Small intestine (tissue), 7 donors: ENCODE data around the gene GDE1. TPM values are rescaled to one million over a fixed set of nuclear protein-coding genes. Genes with fewer than 3 reads are reported as not detected.

ENCODE experiments used
- DNase-seq, 2 donors: peaks; one replicate each; pipeline versions ENCODE4 v3.0.0 to v3.0.0-alpha.2; 2013
- FAIRE-seq: peaks from 2 replicates; lab custom pipeline; 2012; peaks lifted over from hg19 to GRCh38; lab: Jason Lieb, UNC
- H3K27ac ChIP-seq, 3 donors: one replicate each; pipeline ENCODE4 v1.5.1; 2013; ENCODE audit warnings: low read length in 2 of 3, mild to moderate bottlenecking in 2 of 3, control low read depth in 1 of 3, inconsistent platforms in 1 of 3, low read depth in 1 of 3, moderate library complexity in 1 of 3
- H3K27me3 ChIP-seq, 3 donors: one replicate each; pipeline ENCODE4 v1.6.1; 2013; ENCODE audit warnings: low read length in 3 of 3, inconsistent platforms in 1 of 3; ENCODE audit not compliant: control insufficient read depth in 3 of 3, insufficient read depth in 3 of 3
- H3K36me3 ChIP-seq, 3 donors: one replicate each; pipeline ENCODE4 v1.6.1; 2013; ENCODE audit warnings: low read length in 3 of 3, inconsistent platforms in 1 of 3, low read depth in 1 of 3, mild to moderate bottlenecking in 1 of 3, moderate library complexity in 1 of 3; ENCODE audit not compliant: control insufficient read depth in 3 of 3, insufficient read depth in 2 of 3
- H3K4me1 ChIP-seq, 3 donors: one replicate each; pipeline ENCODE4 v1.6.1; 2013; ENCODE audit warnings: low read length in 2 of 3, inconsistent platforms in 1 of 3, low read depth in 1 of 3, mild to moderate bottlenecking in 1 of 3, moderate library complexity in 1 of 3; ENCODE audit not compliant: control insufficient read depth in 3 of 3, insufficient read depth in 2 of 3
- H3K4me3 ChIP-seq, 3 donors: one replicate each; pipeline ENCODE4 v1.5.1; 2013; ENCODE audit warnings: low read length in 3 of 3, control low read depth in 1 of 3, inconsistent platforms in 1 of 3, low read depth in 1 of 3, mild to moderate bottlenecking in 1 of 3, moderate library complexity in 1 of 3
- H3K9me3 ChIP-seq, 2 donors: one replicate each; pipeline ENCODE4 v1.6.1; 2013; ENCODE audit warnings: low read depth in 1 of 2, low read length in 1 of 2; ENCODE audit not compliant: control insufficient read depth in 2 of 2, insufficient read depth in 1 of 2
- WGBS, 3 donors: extraction: QIAGEN DNeasy Blood & Tissue Kit; methylation state at CpG; one replicate each; pipeline ENCODE4 v1.1.7; 2013; 5-methylcytosine and 5-hydroxymethylcytosine counted together
- polyA plus RNA-seq, 4 donors: library from polyadenylated mRNA; stranded (reverse) in 3 of 4; unstranded in 1 of 4; fragments of 200-250 nt in 3 of 4; fragments of 120-200 nt in 1 of 4; gene quantifications; one replicate each; pipeline versions ENCODE4 v1.2.1 to v1.2.3, GENCODE V29; 2013
- donor health status: healthy with polysubstance abuse.
- donor health status: control.
- donor health status: control.
- donor health status: Bipolar disorder and iron deficiency.
- donor health status: healthy.

The GDE1 gene
- polyA plus RNA-seq, 4 donors: 29.7 to 70.8 (median 38.9) TPM

- FAIRE-seq (no peak), DNase-seq (no peak)
- H3K4me3 ChIP-seq: no peak overlapping the region
- 64 to 88% (median 86%) methylated on average over 1 of the region's 1 CpG for WGBS, 3 donors
- no peaks in the 10 kb centered on the region for H3K9me3 ChIP-seq
- H3K27me3 ChIP-seq: no peaks in the 10 kb centered on the region
- H3K27ac ChIP-seq: no peak overlapping the region
- peaks cover 6 to 16% (median 7%) of the 10 kb centered on the region in 3 donors for H3K36me3 ChIP-seq
- H3K4me1 ChIP-seq: no peaks in the 10 kb centered on the region
These were observed 10.7 kb upstream of the GDE1 start for GRCh38 chr16:19532601-19533000.

DNA sequence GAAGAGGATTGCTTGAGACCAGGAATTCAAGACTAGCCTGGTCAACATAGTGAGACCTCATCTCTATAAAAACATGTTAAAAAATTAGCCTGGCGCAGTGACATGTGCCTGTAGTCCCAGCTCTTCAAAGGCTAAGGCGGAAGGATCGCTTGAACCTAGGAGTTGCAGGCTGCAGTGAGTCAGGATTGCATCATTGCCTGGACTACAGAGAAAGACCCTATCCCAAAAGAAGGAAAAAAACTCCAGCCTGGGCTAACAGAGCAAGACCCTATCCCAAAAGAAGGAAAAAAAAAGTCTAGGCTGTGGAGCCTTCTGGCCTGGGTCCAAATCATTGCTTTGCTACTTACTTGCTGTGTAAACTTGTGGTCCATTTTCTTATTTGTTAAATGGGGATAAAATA is 6.8 kb upstream of the GDE1 start:
- Histone ChIP-seq H3K9me3 (no peaks in the 10 kb centered on the region), H3K4me3 (no peak overlapping the region), H3K27me3 (no peaks in the 10 kb centered on the region), H3K36me3 (peaks cover 4 to 14% (median 5%) of the 10 kb centered on the region in 3 donors), H3K27ac (no peak overlapping the region), H3K4me1 (peaks cover 0 to 6% (median 5%) of the 10 kb centered on the region in 3 donors)
- 99 to 100% (median 100%) methylated on average over 3 of the region's 3 CpGs for WGBS, 3 donors
- no peak for DNase-seq
- FAIRE-seq: no peak

GRCh38 chr16:19527161-19527560 is 5.3 kb upstream of the GDE1 start:
- H3K4me3 ChIP-seq: no peak overlapping the region
- WGBS, 3 donors: 65 to 87% (median 86%) methylated on average over 1 of the region's 1 CpG
- no peaks in the 10 kb centered on the region for H3K27me3 ChIP-seq
- no peak for FAIRE-seq
- H3K27ac ChIP-seq: no peak overlapping the region
- H3K36me3 ChIP-seq: peaks cover 3 to 14% (median 4%) of the 10 kb centered on the region in 3 donors
- no peak for DNase-seq
- H3K9me3 ChIP-seq: no peaks in the 10 kb centered on the region
- peaks cover 0 to 10% (median 6%) of the 10 kb centered on the region in 3 donors for H3K4me1 ChIP-seq

GRCh38 chr16:19525385-19525723 is 3.5 kb upstream of the GDE1 start:
- H3K4me3 ChIP-seq: peak overlapping the region in 1 of 3 donors; percentile 77
- 90 to 94% (median 91%) methylated on average over 2 of the region's 2 CpGs for WGBS, 3 donors

DNA sequence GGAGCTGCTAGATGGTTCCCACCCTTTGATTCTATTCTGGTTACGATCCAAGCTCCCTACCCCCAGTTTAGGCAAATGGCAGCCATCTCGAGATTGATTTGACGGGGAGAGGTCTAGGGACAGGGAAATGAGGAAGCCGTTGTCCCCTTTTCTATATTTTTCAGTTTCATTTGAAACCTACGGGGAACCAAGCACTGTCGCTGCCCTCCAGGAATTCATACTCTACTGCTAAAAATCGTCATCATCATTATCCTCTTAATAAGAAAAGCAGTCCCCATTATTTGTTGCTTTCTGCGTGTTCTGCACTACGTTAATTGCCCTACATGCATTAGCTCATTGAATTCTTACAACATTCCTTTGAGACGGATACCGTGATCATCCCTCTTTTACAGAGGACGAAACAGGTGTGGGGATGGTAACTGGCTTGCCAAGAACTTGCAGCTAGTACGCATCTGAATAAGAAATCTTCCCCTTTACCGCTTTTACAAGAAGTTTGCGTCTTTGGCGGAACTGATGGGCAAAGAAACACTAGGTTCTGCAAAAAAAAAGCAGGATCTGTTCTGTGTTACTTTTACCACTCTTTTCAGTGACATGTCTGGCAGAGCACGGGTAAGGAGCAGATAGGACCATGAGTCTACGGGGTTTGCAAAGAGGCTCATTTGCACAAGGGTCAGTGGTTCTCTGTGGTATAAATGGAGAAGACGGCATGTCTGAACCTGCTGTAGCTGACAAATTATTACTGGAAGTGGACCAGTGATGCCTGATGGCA is 2.9 kb upstream of the GDE1 start:
- peak in 1 of 2 donors; percentile 58 for DNase-seq
- H3K9me3 ChIP-seq: no peaks in the 10 kb centered on the region
- H3K4me3 ChIP-seq: peak overlapping the region; percentile 77 to 92 (median 91)
- peak overlapping the region in 2 of 3 donors; percentile 48 to 62 for H3K27ac ChIP-seq
- WGBS, 3 donors: 12 to 19% (median 14%) methylated on average over 19 of the region's 19 CpGs
- no peak for FAIRE-seq
- H3K36me3 ChIP-seq: peaks cover 1 to 10% (median 3%) of the 10 kb centered on the region in 3 donors
- H3K4me1 ChIP-seq: peaks cover 0 to 18% (median 6%) of the 10 kb centered on the region in 3 donors
- no peaks in the 10 kb centered on the region for H3K27me3 ChIP-seq

More at GRCh38 chr16:19525385-19525723, 3.5 kb upstream of the GDE1 start:
- DNase-seq: no peak
- peaks cover 0 to 13% (median 6%) of the 10 kb centered on the region in 3 donors for H3K4me1 ChIP-seq
- no peak for FAIRE-seq
- H3K9me3 ChIP-seq: no peaks in the 10 kb centered on the region
- H3K27me3 ChIP-seq: no peaks in the 10 kb centered on the region
- peaks cover 3 to 10% (median 4%) of the 10 kb centered on the region in 3 donors for H3K36me3 ChIP-seq
- H3K27ac ChIP-seq: peak overlapping the region in 1 of 3 donors; percentile 36

DNA sequence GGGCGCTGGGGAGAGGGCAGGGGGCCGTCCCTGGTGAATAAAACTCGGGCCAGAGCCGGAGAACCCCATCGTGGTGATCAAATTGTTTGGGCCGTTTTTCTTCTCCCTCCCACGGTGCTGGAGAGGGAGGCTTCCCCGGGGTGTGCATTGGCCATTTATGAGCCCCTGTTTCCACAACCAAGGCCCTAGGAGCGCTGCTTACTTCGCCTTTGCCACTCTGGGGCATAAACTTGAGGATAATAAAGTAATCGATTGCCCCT is 2.4 kb upstream of the GDE1 start:
- H3K27me3 ChIP-seq: no peaks in the 10 kb centered on the region
- WGBS, 3 donors: 0 to 1% (median 0%) methylated on average over 7 to 11 of the region's 11 CpGs
- peak overlapping the region in 2 of 3 donors; percentile 48 to 62 for H3K27ac ChIP-seq
- no peak for FAIRE-seq
- H3K4me3 ChIP-seq: peak overlapping the region; percentile 77 to 92 (median 91)
- peaks cover 0 to 12% (median 3%) of the 10 kb centered on the region in 3 donors for H3K36me3 ChIP-seq
- no peak for DNase-seq
- H3K9me3 ChIP-seq: no peaks in the 10 kb centered on the region
- H3K4me1 ChIP-seq: peaks cover 0 to 18% (median 6%) of the 10 kb centered on the region in 3 donors

- H3K9me3 ChIP-seq: no peaks in the 10 kb centered on the region
- DNase-seq (peak; percentile 96 to 98), FAIRE-seq (no peak)
- H3K27ac ChIP-seq: peak within 1 kb of the TSS; percentile 44 to 62 (median 48)
- peak within 1 kb of the TSS; percentile 77 to 92 (median 91) for H3K4me3 ChIP-seq
- 1% methylated on average over 50 to 51 of the region's 51 CpGs for whole genome bisulfite sequencing, 3 donors
- peaks cover 0 to 16% (median 3%) of the 10 kb centered on the region in 3 donors for H3K36me3 ChIP-seq
- H3K27me3 ChIP-seq: no peaks in the 10 kb centered on the region
- peaks cover 5 to 23% (median 10%) of the 10 kb centered on the region in 3 donors for H3K4me1 ChIP-seq
These were observed 1.9 kb upstream of the GDE1 start, which contains the start of gene CCP110 for GRCh38 chr16:19523559-19524355. Gene CCP110 (plus strand): TSS chr16:19523942. CDS start chr16:19527882, 3,940 bp downstream.

GRCh38 chr16:19523184-19523558 is 1.3 kb upstream of the GDE1 start:
- no peak overlapping the region for H3K27ac ChIP-seq
- peaks cover 5 to 24% (median 11%) of the 10 kb centered on the region in 3 donors for H3K4me1 ChIP-seq
- H3K9me3 ChIP-seq: no peaks in the 10 kb centered on the region
- H3K36me3 ChIP-seq: peaks cover 0 to 11% (median 0%) of the 10 kb centered on the region in 3 donors
- WGBS, 3 donors: 69 to 75% (median 71%) methylated on average over 18 of the region's 18 CpGs
- FAIRE-seq (no peak), DNase-seq (peak in 1 of 2 donors; percentile 16)
- no peak overlapping the region for H3K4me3 ChIP-seq
- no peaks in the 10 kb centered on the region for H3K27me3 ChIP-seq
